Keratinocyte (primary cell): ENCODE results near the gene TERT.
A peak's percentile ranks its signal among the peaks of the same experiment; 100 is the strongest.

Experiments
- CTCF ChIP-seq, 3 experiments: IDR thresholded peaks in 1 of 3; conservative IDR thresholded peaks in 1 of 3; optimal IDR thresholded peaks in 1 of 3; 2 replicates in 2 of 3; 3 replicates in 1 of 3; pipeline versions ENCODE3 to v1.5.1; 2011; ENCODE audit warnings: low read length in 3 of 3, mild to moderate bottlenecking in 3 of 3, moderate library complexity in 2 of 3, control low read depth in 1 of 3, inconsistent platforms in 1 of 3; ENCODE audit not compliant: insufficient read depth in 2 of 3; ENCODE audit errors: extremely low read depth in 1 of 3
- EZH2 ChIP-seq: IDR thresholded peaks from one replicate; pipeline ENCODE4 v1.6.1; 2012; ENCODE audit warnings: inconsistent platforms, mild to moderate bottlenecking, low read length, moderate library complexity

- peak in 2 of 3 experiments; percentile 35 to 44 for TF ChIP-seq CTCF (optimal IDR thresholded peaks at IDR 0.05 in 1 of 3, IDR thresholded peaks at IDR 0.05 in 1 of 3, conservative IDR thresholded peaks at IDR 0.05 in 1 of 3; ENCODE audit: extremely low read depth in 1 of 3, insufficient read depth in 2 of 3, low read length in 3 of 3)
- no peak for TF ChIP-seq EZH2
These were observed 90.1 kb downstream of the TERT start for GRCh38 chr5:1204693-1205242.
